HG03139 (cell line): Measurements from ENCODE around the gene MYL10.
"Not testable (repeated sequence)": the region's sequence is repeated elsewhere in the genome, so short reads cannot be mapped to it uniquely, and the experiment has no call there.

Experiments
- ATAC-seq: cut with Tn5 transposase; IDR thresholded peaks from one replicate; pipeline ENCODE4 v1.9.1; 2021; ENCODE audit not compliant: unreplicated experiment

Gene MYL10

DNA sequence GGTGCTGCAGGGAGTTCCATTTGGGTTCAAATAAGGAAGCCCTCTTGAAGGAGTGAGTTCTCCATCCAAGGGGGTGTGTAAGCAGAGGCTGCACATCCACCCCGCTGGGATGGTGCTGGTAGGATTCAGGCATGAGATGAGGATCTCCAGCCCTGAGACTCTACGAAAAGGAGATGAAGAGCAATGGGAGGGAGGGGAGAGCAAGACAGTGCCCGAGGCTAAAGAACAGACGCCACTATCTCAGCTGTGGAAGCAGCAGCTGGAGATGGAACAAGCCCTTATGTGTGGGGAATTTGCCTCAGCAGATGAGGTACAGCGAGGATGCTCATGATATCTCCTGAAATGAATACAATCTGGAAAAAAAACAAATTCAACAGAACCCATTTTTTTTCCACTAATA, 28.1 kb upstream of the MYL10 start:
- no peak for ATAC-seq

GRCh38 chr7:101651112-101651511, 22.0 kb upstream of the MYL10 start:
- ATAC-seq = no peak

GRCh38 chr7:101650579-101651081, 21.5 kb upstream of the MYL10 start:
- ATAC-seq = no peak

DNA sequence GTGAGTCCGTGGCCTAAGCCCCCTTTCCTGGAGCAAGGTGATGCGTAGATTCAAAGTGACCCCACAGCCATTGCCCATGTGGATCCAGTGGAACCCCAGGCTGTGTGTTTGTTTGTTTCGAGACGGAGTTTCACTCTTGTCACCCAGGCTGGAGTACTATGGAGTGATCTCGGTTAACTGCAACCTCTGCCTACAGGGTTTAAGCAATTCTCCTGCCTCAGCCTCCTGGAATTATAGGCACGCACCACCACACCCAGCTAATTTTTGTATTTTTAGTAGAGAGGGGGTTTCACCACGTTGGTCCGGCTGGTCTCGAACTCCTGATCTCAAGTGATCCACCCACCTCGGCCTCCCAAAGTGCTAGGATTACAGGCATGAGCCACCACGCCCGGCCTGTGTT, 18.8 kb upstream of the MYL10 start:
- not testable (repeated sequence) for ATAC-seq

GRCh38 chr7:101645951-101646350, 16.9 kb upstream of the MYL10 start:
- no peak for ATAC-seq

GRCh38 chr7:101644879-101645278, 15.8 kb upstream of the MYL10 start:
- no peak for ATAC-seq

- not testable (repeated sequence) for ATAC-seq
These were observed 10.0 kb upstream of the MYL10 start for GRCh38 chr7:101639127-101639526.

DNA sequence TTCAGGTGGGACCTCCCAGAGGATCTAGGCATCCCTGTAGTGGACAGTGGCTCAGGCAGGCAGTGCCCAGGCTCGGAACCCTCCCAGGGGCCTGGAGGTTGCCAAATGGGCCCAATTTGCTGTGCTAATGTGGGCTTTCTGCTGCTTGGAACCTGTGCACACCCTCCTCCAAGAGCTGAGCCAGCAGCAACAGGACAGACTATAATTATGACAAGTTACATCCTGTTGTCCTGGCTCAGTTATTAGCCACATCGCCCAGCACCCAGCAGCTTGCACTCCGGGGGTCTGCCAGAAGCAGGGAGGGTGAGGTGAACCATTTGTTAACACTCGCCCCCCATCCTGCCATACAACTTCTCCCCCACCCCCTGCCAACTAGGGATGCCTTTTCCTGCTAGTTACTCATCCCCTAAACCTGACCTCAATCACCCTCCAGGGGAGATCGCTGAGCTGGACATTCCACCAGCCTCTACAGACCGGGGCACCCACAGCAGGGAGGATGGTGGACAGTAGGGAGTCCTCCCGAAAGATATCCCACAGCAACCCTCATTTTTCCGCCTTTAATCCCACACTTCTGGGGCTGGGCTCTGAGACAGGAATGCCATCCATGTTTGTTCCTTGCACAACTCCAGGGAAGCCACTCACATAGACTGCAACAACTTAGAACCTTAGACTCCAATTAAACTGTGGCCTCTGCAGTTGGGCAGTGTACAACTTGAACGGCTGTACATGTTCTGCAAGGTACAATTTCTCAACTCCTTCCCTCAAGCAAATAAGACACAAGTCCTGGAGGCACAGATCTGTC, 7.9 kb upstream of the MYL10 start:
- ATAC-seq = no peak

GRCh38 chr7:101635484-101635883, 6.4 kb upstream of the MYL10 start:
- ATAC-seq = no peak

GRCh38 chr7:101634196-101634717, 5.2 kb upstream of the MYL10 start:
- no peak for ATAC-seq

DNA sequence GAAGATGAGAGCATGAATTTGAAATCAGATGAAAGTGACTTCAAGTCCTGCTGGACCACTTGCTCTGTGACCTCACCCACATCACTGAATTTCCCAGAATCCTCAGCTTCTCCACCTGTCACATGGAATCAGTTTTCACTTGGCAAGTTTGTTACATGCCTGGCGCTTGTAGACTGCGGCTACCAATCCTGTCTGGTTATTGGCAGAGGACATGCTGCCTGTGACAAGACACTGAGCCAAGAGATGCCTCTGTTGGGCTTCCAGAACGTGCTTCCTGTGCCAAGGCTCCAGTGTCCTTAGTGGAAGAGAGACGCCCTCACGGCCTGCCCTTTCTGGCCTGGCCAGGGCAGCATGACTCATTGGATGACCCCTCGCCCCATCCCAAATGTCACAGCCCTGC, 4.4 kb upstream of the MYL10 start:
- no peak for ATAC-seq

DNA sequence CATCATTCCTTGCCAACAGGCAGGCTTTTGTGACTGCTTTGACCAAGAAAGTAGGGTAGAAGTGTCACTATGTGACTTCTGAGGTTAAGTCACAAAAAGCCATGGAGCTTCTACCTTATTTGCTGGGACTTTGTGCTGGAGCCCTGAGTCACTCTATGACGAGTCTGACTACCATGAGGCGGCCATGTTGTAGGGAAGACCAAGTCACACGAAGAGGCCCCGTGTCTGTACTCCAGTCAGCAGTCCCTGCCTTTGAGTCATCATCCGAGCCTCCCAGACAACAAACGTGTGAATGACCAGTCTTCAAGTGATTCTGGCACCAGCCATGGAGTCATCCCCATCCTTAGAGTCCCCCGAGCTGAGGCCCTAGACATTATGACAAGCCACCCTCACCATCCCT, 3.5 kb upstream of the MYL10 start:
- no peak for ATAC-seq

DNA sequence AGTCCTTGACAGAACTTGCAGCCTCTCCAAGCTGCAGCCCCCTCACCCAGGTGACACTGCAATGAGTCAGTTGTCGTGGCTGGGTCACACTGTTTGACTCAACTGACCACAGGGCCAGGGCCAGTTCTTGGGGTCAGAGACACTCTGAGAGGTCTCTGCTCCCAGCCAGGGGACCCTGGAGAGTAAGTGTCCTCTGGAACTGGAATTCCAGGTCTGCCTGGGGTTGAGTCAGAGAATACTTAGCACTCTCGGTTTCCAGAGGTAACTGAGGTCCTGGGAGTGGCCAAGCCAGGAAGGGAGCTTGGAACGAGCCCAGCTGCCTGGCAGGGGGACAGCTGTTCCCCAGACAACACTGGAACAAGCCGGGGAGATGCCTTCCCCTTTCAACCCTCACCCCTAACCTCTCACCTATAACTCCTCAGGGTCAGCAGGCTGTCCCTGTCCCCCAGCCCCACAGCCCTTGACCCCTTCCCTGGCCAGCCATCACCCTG, 2.2 kb upstream of the MYL10 start:
- ATAC-seq = no peak

- no peak for ATAC-seq
These were observed 1.5 kb upstream of the MYL10 start for GRCh38 chr7:101630591-101630990.

DNA sequence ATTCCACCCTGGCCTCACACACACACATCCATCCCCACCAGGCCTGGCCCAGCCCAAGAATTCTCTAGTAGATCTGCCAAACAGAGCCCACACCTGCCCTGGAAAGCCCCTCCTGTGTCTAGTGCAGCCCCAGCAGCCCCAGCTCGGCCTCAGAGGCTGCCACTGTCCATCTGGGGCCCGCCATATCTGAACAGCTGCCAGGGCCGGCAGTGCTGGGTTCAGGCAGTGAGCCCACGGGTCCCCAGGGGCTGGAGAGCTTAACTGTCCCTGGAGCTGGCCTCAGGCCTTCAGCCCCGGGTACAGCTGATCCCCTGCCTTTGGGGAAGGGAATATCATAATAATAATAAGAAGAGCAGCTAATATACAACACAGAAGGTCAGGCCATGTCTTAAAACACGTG, 574 bp downstream of the MYL10 start:
- ATAC-seq = no peak

DNA sequence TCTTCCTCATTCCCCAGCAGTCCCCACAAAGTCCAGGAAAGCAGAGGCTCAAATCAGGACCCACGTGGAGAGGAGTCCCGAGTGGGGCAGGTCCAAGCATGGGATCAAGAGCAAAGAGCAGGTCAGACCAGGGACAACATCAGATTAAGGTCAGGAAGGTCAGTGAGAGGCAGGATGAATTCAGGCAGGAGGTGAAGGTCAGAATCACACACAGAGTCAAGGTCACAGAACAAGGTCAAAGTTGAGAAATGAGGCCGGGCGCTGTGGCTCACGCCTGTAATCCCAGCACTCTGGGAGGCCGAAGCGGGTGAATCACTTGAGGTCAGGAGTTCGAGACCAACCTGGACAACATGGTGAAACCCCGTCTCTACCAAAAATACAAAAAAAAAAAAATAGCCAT, 2.3 kb downstream of the MYL10 start:
- ATAC-seq = no peak

DNA sequence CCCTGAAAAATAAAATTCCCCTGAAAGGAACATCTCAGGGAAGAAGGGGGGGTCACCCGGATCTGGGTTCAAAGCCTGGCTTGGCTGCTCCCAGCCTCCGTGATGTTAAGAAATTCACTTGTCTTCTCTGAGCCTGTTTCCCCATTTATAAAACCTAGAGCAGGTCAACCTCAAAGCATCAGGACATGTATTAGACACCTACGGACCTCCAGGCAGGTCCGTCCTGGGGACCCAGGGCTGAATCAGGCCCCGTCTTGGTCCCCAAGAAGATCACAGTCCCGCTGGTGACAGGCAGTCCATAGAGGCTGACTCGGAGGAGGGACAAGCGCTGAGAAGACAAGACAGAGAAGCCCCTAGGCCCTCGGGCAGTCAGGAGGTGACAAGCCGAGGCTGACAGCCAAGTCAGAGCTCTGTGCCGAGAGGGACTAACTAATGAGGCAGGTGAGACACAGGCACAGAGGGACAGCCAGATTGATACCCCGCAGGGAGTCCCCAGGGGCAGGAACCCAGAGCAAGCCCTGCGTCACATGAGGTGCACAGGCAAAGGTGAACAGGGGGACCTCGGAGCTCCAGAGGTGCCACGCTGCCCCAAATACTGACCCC, 2.9 kb downstream of the MYL10 start:
- no peak for ATAC-seq

GRCh38 chr7:101625031-101625791, 3.9 kb downstream of the MYL10 start:
- ATAC-seq = no peak

GRCh38 chr7:101624246-101625001, 4.7 kb downstream of the MYL10 start:
- ATAC-seq = no peak

GRCh38 chr7:101622609-101623173, 6.4 kb downstream of the MYL10 start:
- no peak for ATAC-seq
